ENCODE measurements around the gene F7.
"Not testable (repeated sequence)": the region's sequence is repeated elsewhere in the genome, so short reads cannot be mapped to it uniquely, and the experiment has no call there.

The F7 gene

DNA sequence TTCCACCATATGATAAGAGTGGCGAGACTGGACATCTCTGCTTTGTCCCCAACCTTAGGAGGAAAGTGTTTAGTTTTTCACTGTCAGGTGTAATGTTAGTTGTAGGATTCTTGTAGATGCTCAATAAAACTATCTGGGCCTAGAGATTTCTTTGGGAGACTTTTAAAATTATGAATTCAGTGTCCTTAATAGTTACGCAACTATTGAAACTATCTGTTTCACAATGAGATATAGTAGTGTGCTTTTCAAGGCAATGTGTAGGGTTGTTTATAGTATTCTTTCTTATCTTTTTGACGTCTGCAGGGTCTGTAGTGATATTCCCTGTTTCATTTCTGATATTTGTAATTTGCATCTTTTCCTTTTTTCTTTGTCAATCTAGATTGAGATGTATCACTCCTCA is 33.2 kb upstream of the F7 start:
- no peak for DNase-seq (ENCODE audit: low read depth in 2 of 2)

DNA sequence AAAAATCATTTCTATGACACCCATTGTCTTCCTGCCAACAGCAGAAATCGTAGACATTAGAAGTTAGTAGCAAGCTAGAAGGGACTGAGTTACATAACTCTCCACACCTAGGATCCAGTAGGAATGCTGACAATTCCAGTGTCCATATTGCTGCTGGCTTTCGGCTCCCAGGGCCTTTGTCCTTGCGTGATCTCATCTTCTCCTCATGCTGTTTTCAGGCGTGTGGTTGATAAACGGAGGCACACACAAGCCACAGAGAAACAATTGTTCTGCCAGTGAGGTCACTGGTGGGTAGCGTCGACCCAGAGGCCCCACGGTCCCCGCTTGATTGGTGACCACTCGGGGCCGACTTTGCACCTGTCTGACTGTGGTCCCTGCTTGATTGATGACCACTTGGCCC is 31.6 kb upstream of the F7 start:
- no peak for DNase-seq (ENCODE audit: low read depth in 2 of 2)

DNA sequence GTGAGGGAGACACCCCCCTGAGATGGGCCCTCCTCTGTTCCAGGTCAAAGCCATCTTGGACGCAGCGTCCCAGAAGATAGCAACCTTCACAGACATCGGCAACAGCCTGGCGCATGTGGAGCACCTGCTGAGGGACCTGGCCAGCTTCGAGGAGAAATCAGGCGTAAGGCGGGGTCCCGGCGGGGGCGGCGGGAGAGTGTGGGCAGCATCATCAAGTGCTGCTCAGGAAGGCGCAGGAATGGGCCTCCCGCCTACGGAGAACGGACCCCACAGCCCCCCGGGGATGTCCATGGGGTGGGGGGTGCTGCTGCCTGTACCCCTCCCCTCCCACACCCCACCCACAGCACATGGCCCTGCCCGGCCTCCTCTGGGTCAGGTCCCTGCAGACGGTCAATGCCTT is 31.2 kb upstream of the F7 start:
- DNase-seq (ENCODE audit: low read depth in 2 of 2): no peak

DNA sequence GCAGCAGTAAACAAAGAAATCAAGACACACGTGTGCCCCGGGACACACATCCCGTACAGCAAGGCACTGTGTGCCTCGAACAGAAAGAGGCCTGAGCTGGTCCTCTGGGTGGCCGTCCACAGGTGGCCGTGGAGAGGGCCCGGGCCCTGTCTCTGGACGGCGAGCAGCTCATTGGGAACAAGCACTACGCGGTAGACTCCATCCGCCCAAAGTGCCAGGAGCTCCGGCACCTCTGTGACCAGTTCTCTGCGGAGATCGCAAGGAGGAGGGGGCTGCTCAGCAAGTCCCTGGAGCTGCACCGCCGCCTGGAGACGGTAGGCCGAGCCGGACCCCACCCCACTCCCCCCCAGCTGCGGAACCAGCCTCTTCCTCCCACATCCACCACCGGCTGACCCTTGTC is 30.7 kb upstream of the F7 start:
- no peak for DNase-seq (ENCODE audit: low read depth in 2 of 2)

DNA sequence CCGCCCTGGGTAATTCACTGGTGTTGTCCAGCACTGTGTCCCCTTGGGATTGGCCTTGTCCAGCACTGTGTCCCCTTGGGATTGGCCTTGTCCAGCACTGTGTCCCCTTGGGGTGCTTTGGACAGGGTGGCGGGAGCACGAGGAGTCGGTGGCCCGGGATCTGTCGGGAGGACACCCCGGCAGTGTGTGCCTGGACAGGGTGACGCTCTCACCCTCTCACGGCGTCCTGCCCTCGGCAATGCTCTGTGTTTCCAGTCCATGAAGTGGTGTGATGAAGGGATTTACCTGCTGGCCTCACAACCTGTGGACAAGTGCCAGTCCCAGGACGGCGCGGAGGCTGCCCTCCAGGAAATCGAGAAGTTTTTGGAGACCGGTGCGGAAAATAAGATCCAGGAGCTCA is 29.9 kb upstream of the F7 start:
- no peak for DNase-seq (ENCODE audit: low read depth in 2 of 2)

DNA sequence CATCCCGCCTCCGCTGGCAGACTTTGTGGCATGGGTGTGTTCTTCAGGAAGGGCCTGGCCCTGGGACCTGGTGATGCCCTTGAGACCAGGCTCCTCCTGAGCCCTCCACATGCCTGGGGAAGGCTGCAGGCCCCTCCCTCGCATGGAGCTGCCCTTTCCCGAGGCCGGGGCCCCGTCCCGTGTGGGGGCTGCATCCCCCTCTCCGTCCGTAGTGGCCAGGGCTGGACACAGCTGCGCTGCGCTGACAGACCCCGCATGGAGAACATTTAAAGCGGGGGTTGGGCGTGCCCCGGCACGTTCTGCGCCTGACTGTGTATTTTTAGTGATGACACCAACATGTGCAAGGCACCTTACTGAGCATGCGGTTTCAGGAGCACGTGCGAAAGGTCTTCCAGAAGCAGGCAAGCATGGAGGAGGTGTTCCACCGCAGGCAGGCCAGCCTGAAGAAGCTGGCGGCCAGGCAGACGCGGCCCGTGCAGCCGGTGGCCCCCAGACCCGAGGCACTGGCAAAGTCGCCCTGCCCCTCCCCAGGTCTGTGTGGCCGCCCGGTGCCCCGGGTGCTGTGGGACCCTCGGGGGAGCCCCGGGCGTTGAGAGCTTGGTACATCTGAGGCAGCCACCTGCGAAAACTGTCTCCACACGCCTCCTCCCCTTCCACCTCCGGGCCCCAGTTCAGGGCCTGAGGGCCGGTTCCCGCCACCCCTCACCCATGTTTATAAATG is 28.8 kb upstream of the F7 start:
- DNase-seq (ENCODE audit: low read depth in 2 of 2): no peak

DNA sequence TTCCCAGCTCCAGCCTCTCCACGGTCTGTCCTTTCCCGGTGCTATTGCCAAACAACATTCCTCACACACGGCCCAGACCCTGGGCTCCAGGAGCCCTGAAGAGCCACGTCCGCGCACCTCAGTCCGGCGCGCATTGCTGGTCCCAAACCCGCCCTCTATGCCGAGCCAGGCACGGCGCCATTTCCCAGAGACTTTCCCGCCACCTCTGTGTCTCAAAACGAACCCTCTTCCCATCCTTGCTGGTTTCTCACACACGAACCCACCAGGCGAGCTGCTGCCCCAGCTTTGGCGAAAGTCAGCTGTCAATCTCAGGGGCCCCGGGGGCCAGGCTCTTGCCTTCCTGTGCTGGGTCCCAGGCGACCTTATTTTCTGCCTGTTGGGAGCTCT is 28.0 kb upstream of the F7 start:
- DNase-seq (ENCODE audit: low read depth in 2 of 2): no peak

DNA sequence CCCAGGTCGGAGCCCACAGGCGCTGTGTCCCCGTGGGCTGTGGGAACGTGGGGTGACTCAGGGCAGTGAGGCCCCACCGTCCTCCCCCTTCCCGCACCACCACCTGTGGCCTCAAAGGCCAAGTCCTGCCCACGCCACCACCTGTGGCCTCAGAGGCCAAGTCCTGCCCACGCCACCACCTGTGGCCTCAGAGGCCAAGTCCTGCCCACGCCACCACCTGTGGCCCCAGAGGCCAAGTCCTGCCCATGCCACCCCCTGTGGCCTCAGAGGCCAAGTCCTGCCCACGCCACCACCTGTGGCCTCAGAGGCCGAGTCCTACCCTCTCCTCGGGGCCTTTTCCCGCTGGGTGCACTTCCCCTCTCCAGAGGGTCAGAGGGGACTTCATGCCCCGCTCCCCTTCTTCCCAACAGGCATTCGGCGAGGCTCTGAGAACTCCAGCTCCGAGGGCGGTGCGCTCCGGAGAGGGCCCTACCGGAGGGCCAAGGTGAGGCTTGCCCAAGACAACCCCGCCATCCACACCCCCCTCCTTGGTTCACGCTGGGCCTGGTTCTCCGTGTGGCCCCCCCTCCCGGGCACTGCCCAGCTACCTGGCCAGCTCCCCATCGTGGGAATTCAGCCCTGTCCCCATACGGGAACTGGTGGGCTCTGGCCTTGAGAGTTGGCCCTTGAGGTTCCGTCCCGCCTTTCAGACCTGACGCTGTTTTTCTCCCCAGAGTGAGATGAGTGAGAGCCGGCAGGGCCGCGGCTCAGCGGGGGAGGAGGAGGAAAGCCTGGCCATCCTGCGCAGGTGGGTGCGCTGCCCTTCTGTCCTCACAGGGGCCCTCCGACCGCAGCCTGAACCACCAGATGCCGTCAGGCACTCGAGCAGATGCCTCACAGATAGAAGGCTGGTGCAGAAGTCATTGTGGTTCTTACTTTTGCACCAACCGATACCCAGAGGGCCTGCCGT is 27.4 kb upstream of the F7 start:
- DNase-seq (ENCODE audit: low read depth in 2 of 2): no peak

DNA sequence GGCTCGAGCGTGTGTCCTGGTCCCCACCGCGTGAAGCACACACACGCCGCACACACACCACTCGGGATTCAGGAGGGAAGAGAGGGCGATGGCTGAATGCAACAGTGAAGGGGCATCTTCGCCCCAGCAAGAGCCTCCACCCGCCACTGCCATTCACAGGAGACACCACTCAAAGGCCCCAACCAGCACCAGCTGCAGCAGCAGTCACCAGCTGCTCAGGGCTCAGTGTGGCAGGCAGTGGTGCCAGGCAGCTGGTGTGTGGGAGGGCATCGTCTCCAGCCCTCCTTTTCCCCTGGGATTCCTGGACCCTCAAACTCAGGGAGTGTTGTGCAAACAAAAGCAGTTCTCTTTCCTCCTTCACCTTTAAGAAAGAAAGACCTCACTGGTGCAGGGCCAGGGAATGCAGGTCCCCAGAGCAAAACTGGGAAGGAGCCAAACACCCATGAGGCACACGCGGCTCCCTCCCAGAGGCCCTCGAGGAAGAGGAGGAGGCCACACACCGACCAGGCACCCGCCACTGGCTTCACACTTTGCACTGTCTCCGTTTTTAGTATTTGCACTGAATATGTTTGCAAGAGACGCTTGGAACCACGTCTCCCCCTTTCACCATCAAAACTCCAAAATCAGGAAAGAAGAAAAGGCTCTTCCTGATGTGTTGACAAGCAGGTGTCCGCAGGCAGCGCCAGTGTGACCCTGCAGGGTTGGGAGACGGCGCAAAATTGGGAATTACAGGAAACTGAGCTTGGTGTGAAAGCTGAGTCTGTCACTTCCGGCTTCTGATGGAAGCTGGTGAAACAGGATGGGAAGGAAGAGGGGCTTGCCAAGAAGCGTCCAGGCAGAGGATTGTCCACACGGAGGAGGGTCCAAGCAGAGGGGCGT is 26.4 kb upstream of the F7 start:
- DNase-seq (ENCODE audit: low read depth in 2 of 2): no peak

DNA sequence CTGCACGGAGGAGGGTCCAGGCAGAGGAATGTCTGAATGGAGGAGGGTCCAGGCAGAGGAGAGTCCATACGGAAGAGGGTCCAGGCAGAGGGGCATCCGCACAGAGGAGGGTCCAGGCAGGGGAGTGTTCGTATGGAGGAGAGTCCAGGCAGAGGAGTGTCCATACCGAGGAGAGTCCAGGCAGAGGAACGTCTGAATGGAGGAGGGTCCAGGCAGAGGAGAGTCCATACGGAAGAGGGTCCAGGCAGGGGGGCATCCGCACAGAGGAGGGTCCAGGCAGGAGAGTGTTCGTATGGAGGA is 25.9 kb upstream of the F7 start:
- DNase-seq (ENCODE audit: low read depth in 2 of 2): not testable (repeated sequence)

DNA sequence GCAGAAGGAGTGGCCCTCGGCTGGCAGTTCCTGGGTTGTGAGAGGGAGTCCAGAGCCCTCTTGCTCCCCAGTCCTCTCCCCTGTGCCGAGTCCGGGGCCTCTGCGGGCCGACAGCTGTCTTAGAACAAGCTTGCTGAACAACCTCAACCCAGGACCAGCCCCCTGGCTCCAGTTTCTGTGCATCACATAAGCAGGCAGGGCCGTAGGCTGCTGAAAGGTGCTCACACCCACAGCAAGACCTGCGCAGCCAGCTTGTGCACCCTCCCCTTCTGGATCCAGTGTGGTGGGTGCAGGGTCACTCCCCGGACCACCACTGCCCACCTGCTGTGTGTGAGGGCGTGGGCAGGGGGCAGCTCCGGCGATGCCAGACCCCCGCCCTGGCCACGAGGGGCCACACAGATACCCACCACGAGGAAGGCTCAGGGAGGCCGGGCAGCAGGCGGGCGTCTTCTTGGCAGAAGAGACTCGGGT is 25.2 kb upstream of the F7 start:
- no peak for DNase-seq (ENCODE audit: low read depth in 2 of 2)

DNA sequence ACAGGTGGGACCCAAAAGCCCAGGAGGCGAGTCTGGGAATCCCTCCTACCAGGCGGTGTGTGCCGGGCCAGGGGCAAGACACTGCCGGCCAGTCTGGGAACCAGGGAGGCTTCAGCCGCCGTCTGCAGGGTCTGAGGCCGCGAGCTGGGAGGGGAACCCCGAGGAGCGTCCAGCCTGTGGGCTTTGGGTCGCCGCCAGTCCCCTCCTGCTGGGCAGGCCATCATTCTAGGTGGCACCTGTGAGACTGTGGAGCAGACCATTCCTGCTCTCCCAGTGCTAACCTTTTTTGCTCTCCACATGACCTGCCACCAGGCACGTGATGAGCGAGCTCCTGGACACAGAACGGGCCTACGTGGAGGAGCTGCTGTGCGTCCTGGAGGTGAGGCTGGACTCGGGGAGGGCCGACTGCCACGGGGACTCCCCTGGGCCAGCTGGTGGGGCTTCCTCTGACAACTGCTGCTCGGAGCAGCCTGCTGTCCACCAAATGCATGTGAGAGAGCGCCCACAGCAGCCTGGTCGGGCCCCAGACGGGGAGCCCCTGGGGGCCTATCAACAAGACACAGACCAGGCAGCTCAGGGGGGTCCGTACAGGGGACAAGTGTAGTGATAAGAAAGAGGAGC is 24.6 kb upstream of the F7 start:
- no peak for DNase-seq (ENCODE audit: low read depth in 2 of 2)

DNA sequence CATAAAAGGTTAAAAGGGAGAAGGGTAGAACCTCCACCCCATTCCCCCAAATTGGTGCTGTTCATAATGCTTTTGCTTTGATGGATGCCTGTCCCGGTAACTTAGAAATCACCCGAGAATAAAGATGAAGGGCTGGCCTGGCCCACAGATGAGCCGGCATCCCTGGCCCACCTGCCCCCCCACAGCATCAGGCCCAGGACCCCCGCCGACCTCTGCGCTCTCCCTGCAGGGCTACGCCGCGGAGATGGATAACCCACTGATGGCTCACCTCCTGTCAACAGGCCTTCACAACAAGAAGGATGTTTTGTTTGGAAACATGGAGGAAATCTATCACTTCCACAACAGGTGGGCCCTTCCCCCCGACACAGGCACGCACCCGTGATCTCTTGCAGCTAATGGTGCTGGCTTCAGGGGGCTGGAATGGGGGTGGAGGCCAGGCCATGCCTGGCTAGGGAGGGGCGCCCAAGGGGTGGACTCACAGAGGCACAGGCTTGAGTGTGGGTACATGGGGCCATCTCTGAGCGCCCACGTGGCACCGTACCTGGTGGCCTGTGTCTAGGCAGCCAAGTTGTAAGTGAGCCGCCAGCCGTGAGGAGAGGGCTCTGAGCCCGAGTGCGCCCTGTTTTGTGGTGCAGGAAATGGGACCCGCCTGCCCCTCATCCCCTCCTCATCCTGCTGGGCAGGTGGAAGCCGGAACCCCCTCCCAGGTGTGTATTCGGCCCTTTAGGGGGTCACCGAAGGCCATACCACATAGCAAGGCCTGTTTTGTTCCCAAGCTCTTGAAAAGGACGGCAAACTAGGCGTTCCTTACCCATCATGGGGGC is 23.2 kb upstream of the F7 start:
- no peak for DNase-seq (ENCODE audit: low read depth in 2 of 2)

DNA sequence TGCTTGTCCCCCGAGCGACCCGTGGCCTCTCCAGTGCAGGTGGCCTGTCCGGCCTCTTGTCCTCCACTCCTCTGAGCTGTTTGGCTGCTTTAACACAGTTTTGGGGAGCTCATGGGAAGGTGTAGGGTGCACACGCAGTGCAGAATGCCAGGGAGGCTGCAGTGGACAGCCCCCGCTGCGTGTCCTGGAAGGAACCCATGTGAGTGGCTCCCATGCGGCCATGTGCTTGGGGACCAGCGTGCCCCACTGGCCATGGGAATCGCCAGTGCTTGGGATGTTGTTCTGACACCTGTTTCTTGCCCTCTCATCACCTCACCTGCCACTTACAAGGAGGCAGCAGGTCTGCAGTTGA is 22.6 kb upstream of the F7 start:
- no peak for DNase-seq (ENCODE audit: low read depth in 2 of 2)

DNA sequence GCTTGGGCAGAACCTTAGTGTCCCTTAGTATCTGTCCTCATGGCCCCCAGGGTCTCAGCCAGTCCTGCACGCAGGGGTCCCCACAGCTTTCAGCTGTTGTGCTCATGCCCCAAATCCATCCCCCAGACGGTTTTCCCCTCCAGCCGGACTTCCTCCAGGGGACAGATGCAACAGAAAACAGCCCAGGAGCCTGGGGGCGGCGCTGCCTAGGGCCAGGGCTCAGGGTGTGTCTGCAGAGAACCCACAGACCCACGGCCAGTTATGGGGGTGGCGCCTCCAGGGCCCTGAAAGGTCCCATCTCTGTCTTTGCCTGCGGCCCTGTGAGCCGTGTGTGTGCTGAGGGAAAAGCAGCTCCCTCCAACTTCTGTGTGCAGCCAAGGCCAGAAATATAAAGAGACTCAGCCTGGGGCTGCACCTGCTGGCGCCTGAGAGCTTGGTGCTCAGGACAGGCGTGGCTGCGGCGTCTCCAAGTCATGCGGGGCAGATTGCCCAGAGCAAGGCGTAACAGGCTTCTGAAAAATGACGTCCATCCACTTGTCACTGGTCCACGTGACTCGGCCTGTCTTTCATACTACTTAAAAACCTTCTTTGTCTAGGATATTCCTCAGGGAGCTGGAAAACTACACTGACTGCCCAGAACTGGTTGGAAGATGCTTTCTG is 22.1 kb upstream of the F7 start:
- no peak for DNase-seq (ENCODE audit: low read depth in 2 of 2)

DNA sequence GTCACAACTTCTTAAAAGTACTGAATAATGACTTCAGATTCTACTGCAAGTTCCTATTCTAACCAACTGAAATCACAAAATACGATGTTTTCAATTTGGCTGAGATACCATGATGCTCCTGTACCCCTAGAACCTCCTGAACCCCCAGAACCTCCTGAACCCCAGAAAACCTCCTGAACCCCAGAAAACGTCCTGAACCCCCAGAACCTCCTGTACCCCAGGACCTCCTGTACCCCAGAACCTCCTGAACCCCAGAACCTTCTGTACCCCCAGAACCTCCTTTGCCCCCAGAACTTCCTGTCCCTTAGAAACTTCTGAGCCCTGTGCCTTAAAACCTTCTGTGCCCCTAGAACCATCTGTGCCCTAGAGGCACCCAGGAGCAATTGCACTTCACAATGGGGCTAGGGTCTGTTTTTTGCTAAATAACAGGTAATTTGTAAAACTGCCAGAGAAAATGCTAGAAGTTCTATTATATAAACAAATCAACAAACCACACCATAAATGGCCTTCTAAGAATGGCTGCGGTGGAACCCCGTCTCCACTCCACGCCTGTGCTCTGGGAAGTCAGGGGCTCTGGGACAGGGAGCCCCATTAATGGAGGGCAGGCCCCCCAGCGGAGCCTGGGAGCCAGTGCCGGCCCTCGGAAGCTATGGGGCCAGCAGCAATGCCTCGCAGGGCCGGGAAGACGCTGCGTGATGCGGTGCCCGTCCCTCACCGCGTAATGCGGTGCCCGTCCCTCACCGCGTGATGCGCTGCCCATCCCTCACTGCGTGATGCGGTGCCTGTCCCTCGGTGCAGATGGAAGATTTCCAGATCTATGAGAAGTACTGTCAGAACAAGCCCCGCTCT is 21.3 kb upstream of the F7 start:
- DNase-seq (ENCODE audit: low read depth in 2 of 2): no peak

DNA sequence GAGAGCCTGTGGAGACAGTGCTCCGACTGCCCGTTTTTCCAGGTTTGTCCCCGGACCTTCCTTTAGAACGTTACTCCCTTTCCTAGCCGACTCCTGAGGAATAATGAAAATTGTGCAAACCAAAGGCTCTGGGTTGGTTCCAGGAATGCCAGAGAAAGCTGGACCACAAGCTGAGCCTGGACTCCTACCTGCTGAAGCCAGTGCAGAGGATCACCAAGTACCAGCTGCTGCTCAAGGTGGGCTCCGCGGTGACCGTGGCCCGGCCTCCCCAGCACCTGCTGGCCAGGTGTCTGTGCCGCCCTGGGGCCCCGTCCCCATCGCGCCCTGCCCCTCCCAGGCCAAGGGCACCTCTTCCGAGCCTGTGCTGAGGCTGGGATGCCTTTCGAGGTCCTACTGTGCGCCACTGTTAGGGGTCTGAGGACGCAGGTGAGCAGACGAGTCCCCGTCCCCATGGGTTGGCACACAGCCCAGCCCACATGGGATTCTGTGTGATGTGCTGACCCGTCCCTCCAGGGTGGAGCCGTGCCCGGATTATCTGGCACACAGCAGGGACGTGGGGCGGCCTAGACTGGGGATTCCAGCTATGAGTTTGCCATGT is 20.5 kb upstream of the F7 start:
- no peak for DNase-seq (ENCODE audit: low read depth in 2 of 2)

DNA sequence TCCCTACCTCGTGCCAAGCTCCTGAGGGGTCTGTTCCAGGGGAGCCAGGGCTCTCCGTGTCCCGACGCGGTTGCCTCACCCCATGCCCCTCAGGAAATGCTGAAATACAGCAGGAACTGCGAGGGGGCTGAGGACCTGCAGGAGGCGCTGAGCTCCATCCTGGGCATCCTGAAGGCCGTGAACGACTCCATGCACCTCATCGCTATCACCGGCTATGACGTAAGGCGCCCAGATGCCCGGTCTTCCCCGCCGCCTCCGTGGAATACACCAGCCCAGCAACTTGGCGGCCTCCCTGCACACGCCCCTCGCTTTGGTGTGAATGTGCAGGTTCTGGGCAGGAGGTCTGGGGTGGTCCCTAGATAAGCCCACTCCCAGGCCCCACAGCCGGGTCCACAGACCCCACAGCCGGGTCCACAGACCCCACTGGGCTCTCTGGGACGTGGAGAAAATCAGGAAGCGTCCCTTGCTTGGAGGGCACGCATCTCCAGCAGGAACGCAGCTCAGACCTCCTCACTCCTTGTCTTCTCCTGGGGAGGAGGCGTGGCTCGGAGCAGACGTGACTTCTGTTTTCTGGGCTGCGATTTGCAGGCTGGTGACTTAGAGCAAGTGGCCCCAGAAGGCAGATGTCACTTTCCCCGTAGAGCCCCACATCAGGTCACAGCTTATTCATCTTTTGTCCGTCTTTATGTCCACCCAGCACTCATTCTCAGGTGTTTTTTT is 19.4 kb upstream of the F7 start:
- no peak for DNase-seq (ENCODE audit: low read depth in 2 of 2)

All from stimulated activated CD4-positive, alpha-beta T cell treated with anti-CD3 and anti-CD28 coated beads, Interleukin-12 subunit alpha, Interleukin-12 subunit beta, amount 100 ng/mL, for 24 hours (primary cell).